NT2/D1 (cell line): ENCODE measurements around the gene COG8.

ENCODE experiments used
- SUZ12 ChIP-seq: IDR thresholded peaks from 2 replicates; pipeline ENCODE4 v1.6.1; 2011; ENCODE audit not compliant: insufficient read length, insufficient read depth; ENCODE audit errors: extremely low read depth
- YY1 ChIP-seq: IDR thresholded peaks from 2 replicates; pipeline ENCODE4 v1.6.1; 2011; ENCODE audit not compliant: insufficient read length, insufficient read depth
- ZNF274 ChIP-seq: IDR thresholded peaks from 2 replicates; pipeline ENCODE4 v1.6.1; 2011; ENCODE audit warnings: mild to moderate bottlenecking, low read depth, low read length

- TF ChIP-seq YY1 (no peak), SUZ12 (no peak), ZNF274 (no peak)
Observed at GRCh38 chr16:69309316-69309715, 30.0 kb downstream of the COG8 start.
